OCI-LY1 (cell line): ENCODE data around the gene PIK3IP1.

Experiments used
- H2AFZ ChIP-seq: fragments of 200-600 bp; sonication (generic), shearing (Covaris generic); 2 replicates; pipeline ENCODE4 v1.6.0; 2014; ENCODE audit warnings: antibody characterized with exemption, mild to moderate bottlenecking, low read length
- H3F3A ChIP-seq: fragments of 200-600 bp; sonication (generic), shearing (Covaris generic); 2 replicates; pipeline ENCODE4 v1.6.0; 2014; ENCODE audit warnings: mild to moderate bottlenecking, antibody characterized with exemption, low read length, moderate library complexity; ENCODE audit not compliant: insufficient read depth
- H3K27ac ChIP-seq: fragments of 200-600 bp; sonication (generic); 2 replicates; pipeline ENCODE4 v1.5.1; 2014; ENCODE audit warnings: low read length, mixed run types, mild to moderate bottlenecking, low read depth; ENCODE audit not compliant: poor library complexity, severe bottlenecking
- H3K27me3 ChIP-seq: fragments of 200-600 bp; sonication (generic); 2 replicates; pipeline ENCODE4 v1.6.0; 2014; ENCODE audit warnings: antibody characterized with exemption, mild to moderate bottlenecking, low read length, moderate library complexity; ENCODE audit not compliant: insufficient read depth
- H3K36me3 ChIP-seq: fragments of 200-600 bp; sonication (generic); 2 replicates; pipeline ENCODE4 v1.6.1; 2014; ENCODE audit warnings: mild to moderate bottlenecking, antibody characterized with exemption, low read length, moderate library complexity, mixed read lengths; ENCODE audit not compliant: insufficient read depth
- H3K4me1 ChIP-seq: fragments of 200-600 bp; sonication (generic); 2 replicates; pipeline ENCODE4 v1.5.1; 2014; ENCODE audit warnings: mild to moderate bottlenecking, low read length, moderate library complexity; ENCODE audit not compliant: insufficient read depth, severe bottlenecking
- H3K4me2 ChIP-seq: fragments of 200-600 bp; sonication (generic), shearing (Covaris generic); 2 replicates; pipeline ENCODE4 v1.6.1; 2014; ENCODE audit warnings: low read length
- H3K4me3 ChIP-seq: fragments of 200-600 bp; sonication (generic); 2 replicates; pipeline ENCODE4 v1.5.1; 2014; ENCODE audit warnings: low read length, low read depth, mild to moderate bottlenecking, mixed read lengths; ENCODE audit not compliant: poor library complexity, severe bottlenecking
- H3K79me2 ChIP-seq: fragments of 200-600 bp; shearing (Covaris generic); 2 replicates; pipeline ENCODE4 v1.6.1; 2016; ENCODE audit warnings: mixed run types, low read length, mixed read lengths; ENCODE audit not compliant: insufficient read depth
- H3K9ac ChIP-seq: fragments of 200-600 bp; sonication (generic), shearing (Covaris generic); 2 replicates; pipeline ENCODE4 v1.6.1; 2014; ENCODE audit warnings: mild to moderate bottlenecking, low read length, mixed read lengths
- H3K9me2 ChIP-seq: fragments of 200-600 bp; sonication (generic), shearing (Covaris generic); 2 replicates; pipeline ENCODE4 v1.6.1; 2014; ENCODE audit warnings: low read depth, mild to moderate bottlenecking, low read length, mixed read lengths
- H3K9me3 ChIP-seq: fragments of 200-600 bp; shearing (Covaris generic); 2 replicates; pipeline ENCODE4 v1.6.1; 2014; ENCODE audit warnings: low read length, mixed read lengths
- H4K20me1 ChIP-seq: fragments of 200-600 bp; sonication (generic), shearing (Covaris generic); 2 replicates; pipeline ENCODE4 v1.6.0; 2016; ENCODE audit warnings: mild to moderate bottlenecking, low read length; ENCODE audit not compliant: insufficient read depth
- CTCF ChIP-seq: fragments of 200-600 bp; sonication (generic), shearing (Covaris generic); IDR thresholded peaks from 2 replicates; pipeline ENCODE4 v1.5.1; 2017; ENCODE audit warnings: mild to moderate bottlenecking, antibody characterized with exemption, low read length, moderate library complexity, mixed read lengths
- EZH2 ChIP-seq: fragments of 200-600 bp; sonication (generic), shearing (Covaris generic); IDR thresholded peaks from 2 replicates; pipeline ENCODE4 v1.8.0; 2017; ENCODE audit warnings: borderline replicate concordance, mixed run types, mild to moderate bottlenecking, antibody characterized with exemption, low read length, moderate library complexity, mixed read lengths

The PIK3IP1 gene

GRCh38 chr22:31340360-31340759 is 48.1 kb upstream of the PIK3IP1 start:
- Histone ChIP-seq H3K36me3 (peaks cover 95% of the 10 kb centered on the region), H3K79me2 (peaks cover 26% of the 10 kb centered on the region), H3K27me3 (no peaks in the 10 kb centered on the region), H3K4me1 (peaks cover 40% of the 10 kb centered on the region), H3K27ac (no peak overlapping the region), H3F3A (no peaks in the 10 kb centered on the region), H2AFZ (no peak overlapping the region), H4K20me1 (no peaks in the 10 kb centered on the region), H3K9me2 (no peaks in the 10 kb centered on the region), H3K4me2 (no peak overlapping the region), H3K9me3 (no peaks in the 10 kb centered on the region), H3K9ac (no peak overlapping the region), H3K4me3 (no peak overlapping the region)
- TF ChIP-seq EZH2, result no peak
- TF ChIP-seq CTCF, result no peak

- Histone ChIP-seq H2AFZ (no peak overlapping the region), H3K9me3 (no peaks in the 10 kb centered on the region), H3K36me3 (peaks cover 96% of the 10 kb centered on the region), H3K79me2 (peaks cover 15% of the 10 kb centered on the region), H3K4me3 (no peak overlapping the region), H4K20me1 (no peaks in the 10 kb centered on the region), H3K9ac (no peak overlapping the region), H3K4me1 (peaks cover 29% of the 10 kb centered on the region), H3K27ac (no peak overlapping the region), H3K4me2 (no peak overlapping the region), H3F3A (no peaks in the 10 kb centered on the region), H3K27me3 (no peaks in the 10 kb centered on the region), H3K9me2 (no peaks in the 10 kb centered on the region)
- no peak for TF ChIP-seq EZH2
- no peak for TF ChIP-seq CTCF
Measured at GRCh38 chr22:31339148-31339832, 47.0 kb upstream of the PIK3IP1 start.

- no peak overlapping the region for H3K4me3 ChIP-seq
- peaks cover 8% of the 10 kb centered on the region for H3K4me1 ChIP-seq
- H3F3A ChIP-seq, result no peaks in the 10 kb centered on the region
- H4K20me1 ChIP-seq, result no peaks in the 10 kb centered on the region
- TF ChIP-seq EZH2 (no peak), CTCF (no peak)
- no peaks in the 10 kb centered on the region for H3K27me3 ChIP-seq
- no peak overlapping the region for H3K27ac ChIP-seq
- H3K9ac ChIP-seq, result no peak overlapping the region
- H3K9me3 ChIP-seq, result no peaks in the 10 kb centered on the region
- no peaks in the 10 kb centered on the region for H3K9me2 ChIP-seq
- peaks cover 96% of the 10 kb centered on the region for H3K36me3 ChIP-seq
- no peak overlapping the region for H2AFZ ChIP-seq
- H3K79me2 ChIP-seq, result no peaks in the 10 kb centered on the region; the same call in 1 of the 2 replicates
- H3K4me2 ChIP-seq, result no peak overlapping the region
Measured at GRCh38 chr22:31337178-31337577, 44.9 kb upstream of the PIK3IP1 start.
